Endometrial microvascular endothelial cells (primary cell): ENCODE results near the gene DAAM1. TPM values are rescaled to one million over a fixed set of nuclear protein-coding genes. Genes with fewer than 3 reads are reported as not detected.

Experiments used
- in situ Hi-C: cut with HindIII; loops from 2 replicates; pipeline ENCODE4 v1.10.0; 2017; ENCODE audit warnings: low sequenced_read_pairs, low pct_unique_long_range_greater_than_20kb; ENCODE audit errors: inconsistent ontology term
- total RNA-seq: library from RNA; depleted of rRNA; stranded (reverse); fragments of >200 nt; gene quantifications from one replicate; pipeline ENCODE4 v1.2.3, GENCODE V29; 2015; ENCODE audit errors: inconsistent ontology term

The DAAM1 gene
- total RNA-seq, 1 donor from 2014 or later: 16.2 TPM

- in situ Hi-C loops: no loop called here
These were observed 2.8 kb upstream of the DAAM1 start for GRCh38 chr14:59185676-59186075.

- in situ Hi-C loops: no loop called here
These were observed 2.2 kb upstream of the DAAM1 start for GRCh38 chr14:59186306-59186705.

GRCh38 chr14:59187118-59187517 is 1.3 kb upstream of the DAAM1 start:
- in situ Hi-C loops: no loop called here

- in situ Hi-C loops: no loop called here
These were observed 536 bp upstream of the DAAM1 start for GRCh38 chr14:59187802-59188460.

- in situ Hi-C loops: no loop called here
These were observed 771 bp downstream of the DAAM1 start for GRCh38 chr14:59189091-59189785.

- in situ Hi-C loops: no loop called here
These were observed 1.4 kb downstream of the DAAM1 start for GRCh38 chr14:59189786-59190368.

GRCh38 chr14:59190372-59190771 is 1.9 kb downstream of the DAAM1 start:
- in situ Hi-C loops: no loop called here

- in situ Hi-C loops: no loop called here
These were observed 7.4 kb downstream of the DAAM1 start for GRCh38 chr14:59195912-59196311.

GRCh38 chr14:59197695-59198262 is 9.3 kb downstream of the DAAM1 start:
- in situ Hi-C loops: no loop called here

- in situ Hi-C loops: no loop called here
These were observed 10.7 kb downstream of the DAAM1 start for GRCh38 chr14:59199205-59199604.

GRCh38 chr14:59199614-59200013 is 11.1 kb downstream of the DAAM1 start:
- in situ Hi-C loops: no loop called here

GRCh38 chr14:59200195-59200594 is 11.7 kb downstream of the DAAM1 start:
- in situ Hi-C loops: no loop called here

GRCh38 chr14:59202031-59202430 is 13.6 kb downstream of the DAAM1 start:
- in situ Hi-C loops: no loop called here

GRCh38 chr14:59204305-59204704 is 15.8 kb downstream of the DAAM1 start:
- in situ Hi-C loops: no loop called here

GRCh38 chr14:59206892-59207291 is 18.4 kb downstream of the DAAM1 start:
- in situ Hi-C loops: no loop called here

- in situ Hi-C loops: no loop called here
These were observed 19.1 kb downstream of the DAAM1 start for GRCh38 chr14:59207506-59207933.

- in situ Hi-C loops: no loop called here
These were observed 19.9 kb downstream of the DAAM1 start for GRCh38 chr14:59208224-59208814.

GRCh38 chr14:59208954-59209353 is 20.5 kb downstream of the DAAM1 start:
- in situ Hi-C loops: no loop called here

GRCh38 chr14:59210621-59211020 is 22.2 kb downstream of the DAAM1 start:
- in situ Hi-C loops: no loop called here
